HEK293 (cell line): Measurements from ENCODE around the gene SMYD1.
A peak's percentile ranks its signal among the peaks of the same experiment; 100 is the strongest.

ENCODE experiments used
- CTCF ChIA-PET: fragments of 350-600 bp; formaldehyde crosslinking; extraction: SDS; loops from one replicate; lab custom pipeline; 2021; ENCODE audit warnings: antibody characterized with exemption; lab: Yijun Ruan, JAX
- POLR2A ChIA-PET: fragments of 300-600 bp; formaldehyde crosslinking; extraction: SDS; loops from one replicate; lab custom pipeline; 2020; ENCODE audit warnings: antibody characterized with exemption, inconsistent platforms; lab: Yijun Ruan, JAX
- H3K27ac ChIP-seq: fragments of 200-500 bp; sonication (Bioruptor generic); 2 replicates; pipeline ENCODE4 v1.5.1; 2014; ENCODE audit warnings: low read depth, low read length, control low read depth, inconsistent platforms; ENCODE audit errors: extremely low read depth
- H3K36me3 ChIP-seq, 2 experiments: fragments of 200-500 bp in 1 of 2; sonication (Bioruptor generic) in 1 of 2; 1 replicate in 1 of 2; 2 replicates in 1 of 2; pipeline ENCODE4 v1.5.1; 2014 to 2017; ENCODE audit warnings: inconsistent platforms in 2 of 2, low read length in 2 of 2; ENCODE audit not compliant: control insufficient read depth in 2 of 2, insufficient read depth in 1 of 2
- H3K4me1 ChIP-seq: fragments of 200-500 bp; sonication (Bioruptor generic); 2 replicates; pipeline ENCODE4 v1.5.1; 2014; ENCODE audit warnings: mild to moderate bottlenecking, low read length, inconsistent platforms; ENCODE audit not compliant: control insufficient read depth, insufficient read depth
- H3K4me3 ChIP-seq: 2 replicates; pipeline ENCODE4 v1.5.1; 2011; ENCODE audit warnings: low read depth, mild to moderate bottlenecking, control low read depth, low read length, moderate library complexity
- H3K9me3 ChIP-seq: fragments of 200-500 bp; sonication (Bioruptor generic); 2 replicates; pipeline ENCODE4 v1.5.1; 2014; ENCODE audit warnings: low read depth, low read length, inconsistent platforms; ENCODE audit not compliant: control insufficient read depth, insufficient read depth
- KLF8 ChIP-seq: fragments of 450-650 bp; formaldehyde crosslinking; IDR thresholded peaks from 2 replicates; pipeline ENCODE4 v1.5.1; 2016; ENCODE audit warnings: missing biosample characterization, missing genetic modification characterization
- SCRT2 ChIP-seq: fragments of 450-650 bp; formaldehyde crosslinking; IDR thresholded peaks from 2 replicates; pipeline ENCODE4 v1.5.1; 2016; ENCODE audit warnings: missing biosample characterization, missing genetic modification characterization
- SP2 ChIP-seq: fragments of 450-650 bp; formaldehyde crosslinking; IDR thresholded peaks from 2 replicates; pipeline ENCODE4 v1.5.1; 2016; ENCODE audit warnings: missing biosample characterization, missing genetic modification characterization
- SP3 ChIP-seq: fragments of 450-650 bp; formaldehyde crosslinking; IDR thresholded peaks from 2 replicates; pipeline ENCODE4 v1.5.1; 2016; ENCODE audit warnings: missing biosample characterization, missing genetic modification characterization
- SP7 ChIP-seq: fragments of 450-650 bp; formaldehyde crosslinking; IDR thresholded peaks from 2 replicates; pipeline ENCODE4 v1.5.1; 2016; ENCODE audit warnings: missing biosample characterization, missing genetic modification characterization
- TRIM28 ChIP-seq: IDR thresholded peaks from 2 replicates; pipeline ENCODE4 v1.6.1; 2011; ENCODE audit warnings: low read length, control low read depth, borderline replicate concordance
- YY1 ChIP-seq: fragments of 450-650 bp; formaldehyde crosslinking; IDR thresholded peaks from 2 replicates; pipeline ENCODE4 v1.5.1; 2018; ENCODE audit warnings: missing biosample characterization, missing genetic modification characterization
- ZBTB1 ChIP-seq: fragments of 450-650 bp; formaldehyde crosslinking; IDR thresholded peaks from 2 replicates; pipeline ENCODE4 v1.5.1; 2016; ENCODE audit warnings: missing biosample characterization, missing genetic modification characterization
- ZFP69B ChIP-seq: fragments of 450-650 bp; formaldehyde crosslinking; IDR thresholded peaks from 2 replicates; pipeline ENCODE4 v1.5.1; 2016; ENCODE audit warnings: missing biosample characterization, missing genetic modification characterization
- ZNF112 ChIP-seq: fragments of 450-650 bp; formaldehyde crosslinking; IDR thresholded peaks from 2 replicates; pipeline ENCODE4 v1.5.0; 2017; ENCODE audit warnings: missing biosample characterization, missing genetic modification characterization
- ZNF16 ChIP-seq: fragments of 450-650 bp; formaldehyde crosslinking; IDR thresholded peaks from 2 replicates; pipeline ENCODE4 v1.5.1; 2016; ENCODE audit warnings: low read depth, missing biosample characterization, missing genetic modification characterization
- ZNF202 ChIP-seq: fragments of 450-650 bp; formaldehyde crosslinking; IDR thresholded peaks from 2 replicates; pipeline ENCODE4 v1.5.1; 2016; ENCODE audit warnings: missing biosample characterization, missing genetic modification characterization, borderline replicate concordance
- ZNF24 ChIP-seq: fragments of 450-650 bp; formaldehyde crosslinking; IDR thresholded peaks from 2 replicates; pipeline ENCODE4 v1.5.1; 2016; ENCODE audit warnings: missing biosample characterization, missing genetic modification characterization
- ZNF366 ChIP-seq: fragments of 450-650 bp; formaldehyde crosslinking; conservative IDR thresholded peaks from 2 replicates; pipeline ENCODE4 v1.5.1; 2016; ENCODE audit warnings: missing biosample characterization, missing genetic modification characterization
- ZNF610 ChIP-seq: fragments of 450-650 bp; formaldehyde crosslinking; IDR thresholded peaks from 2 replicates; pipeline ENCODE4 v1.5.1; 2016; ENCODE audit warnings: missing biosample characterization, missing genetic modification characterization, borderline replicate concordance
- ZNF777 ChIP-seq: fragments of 450-650 bp; formaldehyde crosslinking; IDR thresholded peaks from 2 replicates; pipeline ENCODE4 v1.5.1; 2017; ENCODE audit warnings: missing biosample characterization, missing genetic modification characterization, borderline replicate concordance
- ZNF785 ChIP-seq: fragments of 450-650 bp; formaldehyde crosslinking; IDR thresholded peaks from 2 replicates; pipeline ENCODE4 v1.5.1; 2016; ENCODE audit warnings: missing biosample characterization, missing genetic modification characterization
- TF ChIP-seq, protein P1 (sequence below): fragments of 450-650 bp; formaldehyde crosslinking; IDR thresholded peaks from 2 replicates; pipeline ENCODE4 v1.5.1; 2016; ENCODE audit warnings: missing biosample characterization, missing genetic modification characterization
- TF ChIP-seq, protein P2 (sequence below): fragments of 450-650 bp; formaldehyde crosslinking; IDR thresholded peaks from 2 replicates; pipeline ENCODE4 v1.5.0; 2017; ENCODE audit warnings: missing biosample characterization, missing genetic modification characterization, borderline replicate concordance
- TF ChIP-seq, protein P3 (sequence below): fragments of 450-650 bp; formaldehyde crosslinking; IDR thresholded peaks from 2 replicates; pipeline ENCODE4 v1.5.1; 2016; ENCODE audit warnings: missing biosample characterization, missing genetic modification characterization
- TF ChIP-seq, protein P4 (sequence below): fragments of 450-650 bp; formaldehyde crosslinking; IDR thresholded peaks from 2 replicates; pipeline ENCODE4 v1.5.1; 2016; ENCODE audit warnings: missing biosample characterization, missing genetic modification characterization

Gene SMYD1

DNA sequence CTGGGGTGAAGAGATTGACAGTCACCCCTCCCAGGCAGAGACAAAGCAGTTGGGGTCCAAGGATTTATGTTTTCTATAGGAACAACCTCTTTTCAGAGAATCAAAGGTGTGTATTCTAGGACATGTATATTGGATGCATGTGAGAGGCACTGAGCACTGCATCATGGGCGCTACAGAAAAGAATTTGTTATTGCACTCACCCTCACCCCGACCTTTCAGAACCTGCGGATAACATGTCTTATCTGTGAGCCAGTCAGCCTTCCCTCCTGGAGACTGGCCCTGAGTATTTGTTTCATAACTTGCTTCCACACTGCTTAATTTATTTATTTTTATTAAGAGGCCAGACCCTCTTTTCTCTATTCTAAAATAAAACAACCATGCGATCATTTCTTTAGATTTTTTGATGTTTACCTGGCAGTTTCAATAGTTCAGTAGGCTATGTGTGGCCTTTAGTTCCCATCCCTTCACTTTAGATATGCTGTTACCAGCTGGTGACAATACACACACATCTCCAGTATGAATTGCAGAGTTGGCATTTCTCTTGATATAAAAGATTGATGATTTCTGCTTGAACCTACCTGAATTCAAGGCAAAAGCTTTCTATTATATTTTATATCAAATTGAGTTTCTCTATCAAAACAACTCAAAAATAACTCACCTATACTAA, 30.4 kb downstream of the SMYD1 start (continued):
- TF ChIP-seq, protein P1, sequence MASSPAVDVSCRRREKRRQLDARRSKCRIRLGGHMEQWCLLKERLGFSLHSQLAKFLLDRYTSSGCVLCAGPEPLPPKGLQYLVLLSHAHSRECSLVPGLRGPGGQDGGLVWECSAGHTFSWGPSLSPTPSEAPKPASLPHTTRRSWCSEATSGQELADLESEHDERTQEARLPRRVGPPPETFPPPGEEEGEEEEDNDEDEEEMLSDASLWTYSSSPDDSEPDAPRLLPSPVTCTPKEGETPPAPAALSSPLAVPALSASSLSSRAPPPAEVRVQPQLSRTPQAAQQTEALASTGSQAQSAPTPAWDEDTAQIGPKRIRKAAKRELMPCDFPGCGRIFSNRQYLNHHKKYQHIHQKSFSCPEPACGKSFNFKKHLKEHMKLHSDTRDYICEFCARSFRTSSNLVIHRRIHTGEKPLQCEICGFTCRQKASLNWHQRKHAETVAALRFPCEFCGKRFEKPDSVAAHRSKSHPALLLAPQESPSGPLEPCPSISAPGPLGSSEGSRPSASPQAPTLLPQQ = no peak
- no peak for TF ChIP-seq ZNF112 (tag by site-specific recombination)
- no peak for TF ChIP-seq TRIM28
- TF ChIP-seq, all 188 proteins: peak for 0

DNA sequence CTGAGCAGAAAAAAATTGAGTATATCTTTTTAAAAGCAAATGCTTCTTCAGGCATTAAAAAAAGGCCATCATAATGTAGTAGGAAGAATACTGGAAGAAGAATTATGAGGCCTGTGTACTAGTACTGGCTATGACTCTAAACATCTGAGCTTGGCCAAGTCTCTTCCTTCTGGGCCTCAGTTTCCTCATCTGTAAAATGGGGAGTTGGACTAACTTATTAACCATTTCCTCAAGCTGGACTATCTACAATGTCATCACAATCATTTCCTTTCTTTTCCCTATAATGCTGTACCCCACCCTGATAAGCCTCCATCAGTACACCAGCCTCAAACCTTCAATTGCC, 30.9 kb downstream of the SMYD1 start:
- CTCF ChIA-PET = interaction anchor here (0.9 to 1.2 kb wide), 2 partner anchors 20 to 38 kb away, joined by 3 read pairs; no protein-coding TSS in a partner anchor
- no peak overlapping the region for H3K27ac ChIP-seq
- POLR2A ChIA-PET = no interaction called here
- no peak overlapping the region for H3K4me3 ChIP-seq
- TF ChIP-seq YY1 (tag by site-specific recombination) = no peak
- TF ChIP-seq ZNF785 (tag by site-specific recombination) = no peak
- no peaks in the 10 kb centered on the region for H3K36me3 ChIP-seq
- no peaks in the 10 kb centered on the region for H3K9me3 ChIP-seq
- H3K4me1 ChIP-seq = no peaks in the 10 kb centered on the region

DNA sequence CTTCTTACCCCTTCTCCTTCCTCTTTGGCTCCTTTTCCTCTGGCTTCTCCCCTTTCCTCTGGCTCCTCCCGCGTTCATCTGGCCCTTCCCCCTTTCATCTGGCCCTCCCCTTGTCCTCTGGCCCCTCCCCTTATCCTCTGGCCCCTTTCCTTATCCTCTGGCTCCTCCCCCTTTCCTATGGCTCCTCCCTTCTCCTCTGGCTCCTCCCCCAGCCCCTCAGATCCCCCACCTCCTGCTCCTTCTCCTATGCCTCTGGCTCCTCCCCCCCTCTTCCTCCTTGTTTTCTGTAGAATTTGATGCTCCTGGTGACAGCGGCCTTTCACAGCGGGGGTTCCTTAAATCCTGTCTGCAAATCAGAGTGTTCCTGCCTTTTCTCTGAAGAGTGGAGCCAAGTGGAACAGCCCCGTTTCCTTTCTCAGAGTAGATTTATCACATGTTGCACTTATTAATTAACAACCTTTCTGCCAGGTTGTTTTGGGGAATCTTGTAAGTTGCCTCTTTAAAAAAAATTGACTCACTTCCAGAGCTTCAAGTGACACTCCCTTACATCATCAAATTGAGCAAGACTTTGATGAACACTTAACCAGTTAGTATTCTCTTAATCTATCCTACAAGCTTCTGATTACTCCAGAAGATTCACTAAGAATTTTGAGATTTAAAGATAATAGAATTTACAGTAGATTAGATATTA, 32.3 kb downstream of the SMYD1 start:
- POLR2A ChIA-PET = no interaction called here
- CTCF ChIA-PET = interaction anchor here (0.6 to 1.7 kb wide), 4 partner anchors 9 to 1293 kb away, joined by 3 to 8 read pairs (median 4); no protein-coding TSS in a partner anchor
- H3K4me1 ChIP-seq = no peaks in the 10 kb centered on the region
- TF ChIP-seq ZNF16 (tag by site-specific recombination) (no peak), SP2 (tag by site-specific recombination) (peak; percentile 68), ZNF366 (0 out of 2 replicates have a peak, but pooled peaks have one; percentile 23), SP7 (tag by site-specific recombination) (0 out of 2 replicates have a peak, but pooled peaks have one; percentile 38), SP3 (tag by site-specific recombination) (peak; percentile 64), ZFP69B (tag by site-specific recombination) (peak; percentile 61), ZBTB1 (tag by site-specific recombination) (no peak), ZNF202 (tag by site-specific recombination) (no peak), ZNF610 (no peak), KLF8 (no peak), ZNF24 (no peak), ZNF777 (tag by site-specific recombination) (no peak), SCRT2 (tag by site-specific recombination) (0 out of 2 replicates have a peak, but pooled peaks have one; percentile 26)
- TF ChIP-seq, protein P2, sequence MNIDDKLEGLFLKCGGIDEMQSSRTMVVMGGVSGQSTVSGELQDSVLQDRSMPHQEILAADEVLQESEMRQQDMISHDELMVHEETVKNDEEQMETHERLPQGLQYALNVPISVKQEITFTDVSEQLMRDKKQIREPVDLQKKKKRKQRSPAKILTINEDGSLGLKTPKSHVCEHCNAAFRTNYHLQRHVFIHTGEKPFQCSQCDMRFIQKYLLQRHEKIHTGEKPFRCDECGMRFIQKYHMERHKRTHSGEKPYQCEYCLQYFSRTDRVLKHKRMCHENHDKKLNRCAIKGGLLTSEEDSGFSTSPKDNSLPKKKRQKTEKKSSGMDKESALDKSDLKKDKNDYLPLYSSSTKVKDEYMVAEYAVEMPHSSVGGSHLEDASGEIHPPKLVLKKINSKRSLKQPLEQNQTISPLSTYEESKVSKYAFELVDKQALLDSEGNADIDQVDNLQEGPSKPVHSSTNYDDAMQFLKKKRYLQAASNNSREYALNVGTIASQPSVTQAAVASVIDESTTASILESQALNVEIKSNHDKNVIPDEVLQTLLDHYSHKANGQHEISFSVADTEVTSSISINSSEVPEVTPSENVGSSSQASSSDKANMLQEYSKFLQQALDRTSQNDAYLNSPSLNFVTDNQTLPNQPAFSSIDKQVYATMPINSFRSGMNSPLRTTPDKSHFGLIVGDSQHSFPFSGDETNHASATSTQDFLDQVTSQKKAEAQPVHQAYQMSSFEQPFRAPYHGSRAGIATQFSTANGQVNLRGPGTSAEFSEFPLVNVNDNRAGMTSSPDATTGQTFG (tag by site-specific recombination) = no peak
- TF ChIP-seq, protein P1 = peak; percentile 81
- TF ChIP-seq, protein P3, sequence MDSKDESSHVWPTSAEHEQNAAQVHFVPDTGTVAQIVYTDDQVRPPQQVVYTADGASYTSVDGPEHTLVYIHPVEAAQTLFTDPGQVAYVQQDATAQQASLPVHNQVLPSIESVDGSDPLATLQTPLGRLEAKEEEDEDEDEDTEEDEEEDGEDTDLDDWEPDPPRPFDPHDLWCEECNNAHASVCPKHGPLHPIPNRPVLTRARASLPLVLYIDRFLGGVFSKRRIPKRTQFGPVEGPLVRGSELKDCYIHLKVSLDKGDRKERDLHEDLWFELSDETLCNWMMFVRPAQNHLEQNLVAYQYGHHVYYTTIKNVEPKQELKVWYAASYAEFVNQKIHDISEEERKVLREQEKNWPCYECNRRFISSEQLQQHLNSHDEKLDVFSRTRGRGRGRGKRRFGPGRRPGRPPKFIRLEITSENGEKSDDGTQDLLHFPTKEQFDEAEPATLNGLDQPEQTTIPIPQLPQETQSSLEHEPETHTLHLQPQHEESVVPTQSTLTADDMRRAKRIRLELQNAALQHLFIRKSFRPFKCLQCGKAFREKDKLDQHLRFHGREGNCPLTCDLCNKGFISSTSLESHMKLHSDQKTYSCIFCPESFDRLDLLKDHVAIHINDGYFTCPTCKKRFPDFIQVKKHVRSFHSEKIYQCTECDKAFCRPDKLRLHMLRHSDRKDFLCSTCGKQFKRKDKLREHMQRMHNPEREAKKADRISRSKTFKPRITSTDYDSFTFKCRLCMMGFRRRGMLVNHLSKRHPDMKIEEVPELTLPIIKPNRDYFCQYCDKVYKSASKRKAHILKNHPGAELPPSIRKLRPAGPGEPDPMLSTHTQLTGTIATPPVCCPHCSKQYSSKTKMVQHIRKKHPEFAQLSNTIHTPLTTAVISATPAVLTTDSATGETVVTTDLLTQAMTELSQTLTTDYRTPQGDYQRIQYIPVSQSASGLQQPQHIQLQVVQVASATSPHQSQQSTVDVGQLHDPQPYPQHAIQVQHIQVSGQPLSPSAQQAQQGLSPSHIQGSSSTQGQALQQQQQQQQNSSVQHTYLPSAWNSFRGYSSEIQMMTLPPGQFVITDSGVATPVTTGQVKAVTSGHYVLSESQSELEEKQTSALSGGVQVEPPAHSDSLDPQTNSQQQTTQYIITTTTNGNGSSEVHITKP = peak; percentile 33; the same call in 1 of the 2 replicates
- TF ChIP-seq, protein P4, sequence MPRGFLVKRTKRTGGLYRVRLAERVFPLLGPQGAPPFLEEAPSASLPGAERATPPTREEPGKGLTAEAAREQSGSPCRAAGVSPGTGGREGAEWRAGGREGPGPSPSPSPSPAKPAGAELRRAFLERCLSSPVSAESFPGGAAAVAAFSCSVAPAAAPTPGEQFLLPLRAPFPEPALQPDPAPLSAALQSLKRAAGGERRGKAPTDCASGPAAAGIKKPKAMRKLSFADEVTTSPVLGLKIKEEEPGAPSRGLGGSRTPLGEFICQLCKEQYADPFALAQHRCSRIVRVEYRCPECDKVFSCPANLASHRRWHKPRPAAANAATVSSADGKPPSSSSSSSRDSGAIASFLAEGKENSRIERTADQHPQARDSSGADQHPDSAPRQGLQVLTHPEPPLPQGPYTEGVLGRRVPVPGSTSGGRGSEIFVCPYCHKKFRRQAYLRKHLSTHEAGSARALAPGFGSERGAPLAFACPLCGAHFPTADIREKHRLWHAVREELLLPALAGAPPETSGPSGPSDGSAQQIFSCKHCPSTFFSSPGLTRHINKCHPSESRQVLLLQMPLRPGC (tag by site-specific recombination) = no peak

More for the DNA sequence above, 32.3 kb downstream of the SMYD1 start:
- H3K4me3 ChIP-seq = no peak overlapping the region
- H3K9me3 ChIP-seq = no peaks in the 10 kb centered on the region
- H3K27ac ChIP-seq = no peak overlapping the region
- H3K36me3 ChIP-seq = no peaks in the 10 kb centered on the region
